Esophagus squamous epithelium (tissue), 5 donors: ENCODE measurements around the gene MMP24. TPM values are rescaled to one million over a fixed set of nuclear protein-coding genes. Genes with fewer than 3 reads are reported as not detected.
"Not testable (repeated sequence)": the region's sequence is repeated elsewhere in the genome, so short reads cannot be mapped to it uniquely, and the experiment has no call there.

Experiments used
- DNase-seq: peaks from one replicate; lab custom pipeline; 2025; lab: John Stamatoyannopoulos, UW
- H3K27ac ChIP-seq, 4 donors: fragments of 200-600 bp; sonication (generic); one replicate each; pipeline ENCODE4 v1.5.1; 2016 to 2019; ENCODE audit warnings: mild to moderate bottlenecking in 1 of 4
- H3K27me3 ChIP-seq, 4 donors: fragments of 200-600 bp; sonication (generic); 1 replicate in 3 of 4; 2 replicates in 1 of 4; pipeline versions ENCODE4 v1.5.1 to v1.6.0; 2017 to 2021; ENCODE audit warnings: antibody characterized with exemption in 1 of 4
- H3K36me3 ChIP-seq, 3 donors: fragments of 200-600 bp; sonication (generic); one replicate each; pipeline ENCODE4 v1.5.1; 2016 to 2019
- H3K4me1 ChIP-seq, 3 donors: fragments of 200-600 bp; sonication (generic); one replicate each; pipeline ENCODE4 v1.5.1; 2017 to 2019
- H3K4me3 ChIP-seq, 4 donors: fragments of 200-600 bp; sonication (generic); 1 replicate in 3 of 4; 2 replicates in 1 of 4; pipeline ENCODE4 v1.5.1; 2016 to 2019; ENCODE audit warnings: mild to moderate bottlenecking in 2 of 4, moderate library complexity in 1 of 4
- H3K9me3 ChIP-seq, 3 donors: fragments of 200-600 bp; sonication (generic); one replicate each; pipeline ENCODE4 v1.5.1; 2016 to 2019
- CTCF ChIP-seq, 6 experiments: fragments of 450-650 bp in 4 of 6; fragments of 200-600 bp in 2 of 6; sonication (generic) in 2 of 6; IDR thresholded peaks; one replicate each; pipeline ENCODE4 v1.5.1; 2016 to 2019; ENCODE audit warnings: antibody characterized with exemption in 6 of 6, mild to moderate bottlenecking in 4 of 6, moderate library complexity in 4 of 6
- POLR2A ChIP-seq, 4 donors: fragments of 450-650 bp; IDR thresholded peaks; one replicate each; pipeline ENCODE4 v1.6.1; 2017; ENCODE audit warnings: antibody characterized with exemption in 4 of 4, mild to moderate bottlenecking in 4 of 4, moderate library complexity in 3 of 4
- WGBS, 2 donors: methylation state at CpG; one replicate each; pipeline ENCODE4 v1.1.5; 2018; 5-methylcytosine and 5-hydroxymethylcytosine counted together
- intact Hi-C: fragments of 100-400 bp; cut with DNase I; formaldehyde crosslinking; loops from one replicate; pipeline ENCODE4 v1.15.0; 2022
- total RNA-seq, 4 donors: library from RNA; depleted of rRNA; stranded (reverse); fragments of >200 nt; gene quantifications; one replicate each; pipeline ENCODE4 v1.1.0, GENCODE V29; 2016
- donor health status: DM: yes; HTN: yes; CAD: no.

MMP24 gene
- total RNA-seq, result under 1 TPM in 3 of 4 donors, not detected in 1; 0.06 to 0.38 (median 0.08) TPM

- intact Hi-C loops, result no loop called here
- 19 to 21% methylated on average over 10 of the region's 70 CpGs for WGBS, 2 donors
- DNase-seq, result no peak
Measured at GRCh38 chr20:35226126-35226883, at the start of gene MMP24. TSS of gene MMP24 (plus strand) at chr20:35226690. CDS start at chr20:35226739, 49 bp downstream.

GRCh38 chr20:35179292-35180212 is 46.9 kb upstream of the MMP24 start:
- H3K27me3 ChIP-seq, result no peaks in the 10 kb centered on the region
- 82% methylated on average over 10 to 11 of the region's 11 CpGs for WGBS, 2 donors
- H3K4me1 ChIP-seq, result peaks cover 0 to 3% (median 0%) of the 10 kb centered on the region in 3 donors
- no peak for TF ChIP-seq POLR2A (IDR thresholded peaks at IDR 0.05)
- TF ChIP-seq CTCF (IDR thresholded peaks at IDR 0.05), result no peak
- intact Hi-C loops, result no loop called here
- H3K9me3 ChIP-seq, result no peaks in the 10 kb centered on the region
- no peak overlapping the region for H3K27ac ChIP-seq
- no peak overlapping the region for H3K4me3 ChIP-seq
- H3K36me3 ChIP-seq, result peaks cover 0 to 12% (median 0%) of the 10 kb centered on the region in 3 donors
- DNase-seq, result no peak

More at GRCh38 chr20:35226126-35226883, at the start of gene MMP24:
- Histone ChIP-seq H3K36me3 (no peaks in the 10 kb centered on the region), H3K9me3 (no peaks in the 10 kb centered on the region), H3K27me3 (peaks cover 0 to 28% (median 0%) of the 10 kb centered on the region in 4 donors), H3K27ac (no peak within 1 kb of the TSS), H3K4me3 (peak within 1 kb of the TSS in 2 of 4 donors; percentile 39 to 59), H3K4me1 (peaks cover 0 to 12% (median 4%) of the 10 kb centered on the region in 3 donors)
- TF ChIP-seq CTCF (IDR thresholded peaks at IDR 0.05), result no peak
- TF ChIP-seq POLR2A (IDR thresholded peaks at IDR 0.05), result no peak

GRCh38 chr20:35180266-35180665 is 46.2 kb upstream of the MMP24 start:
- Histone ChIP-seq H3K27ac (no peak overlapping the region), H3K4me3 (no peak overlapping the region), H3K27me3 (no peaks in the 10 kb centered on the region), H3K4me1 (no peaks in the 10 kb centered on the region), H3K9me3 (no peaks in the 10 kb centered on the region), H3K36me3 (peaks cover 0 to 12% (median 0%) of the 10 kb centered on the region in 3 donors)
- 78 to 91% methylated on average over 4 to 5 of the region's 5 CpGs for WGBS, 2 donors
- TF ChIP-seq CTCF (IDR thresholded peaks at IDR 0.05), result no peak
- TF ChIP-seq POLR2A (IDR thresholded peaks at IDR 0.05), result no peak
- intact Hi-C loops, result no loop called here
- no peak for DNase-seq

- intact Hi-C loops, result no loop called here
- peaks cover 0 to 1% (median 0%) of the 10 kb centered on the region in 3 donors for H3K36me3 ChIP-seq
- DNase-seq, result no peak
- H3K4me1 ChIP-seq, result no peaks in the 10 kb centered on the region
- no peaks in the 10 kb centered on the region for H3K9me3 ChIP-seq
- no peak overlapping the region for H3K27ac ChIP-seq
- H3K4me3 ChIP-seq, result no peak overlapping the region
- TF ChIP-seq POLR2A (IDR thresholded peaks at IDR 0.05) (no peak), CTCF (IDR thresholded peaks at IDR 0.05) (no peak)
- no peaks in the 10 kb centered on the region for H3K27me3 ChIP-seq
Measured at GRCh38 chr20:35181731-35182130, 44.8 kb upstream of the MMP24 start.

- H3K27me3 ChIP-seq, H3K27ac ChIP-seq, intact Hi-C loops, H3K4me3 ChIP-seq, H3K4me1 ChIP-seq, H3K9me3 ChIP-seq, DNase-seq, H3K36me3 ChIP-seq: not testable (repeated sequence)
- 71 to 75% methylated on average over 9 to 10 of the region's 10 CpGs for WGBS, 2 donors
Measured at GRCh38 chr20:35186691-35187289, 39.7 kb upstream of the MMP24 start.
